ENCODE results near the gene MYOG.

DNA sequence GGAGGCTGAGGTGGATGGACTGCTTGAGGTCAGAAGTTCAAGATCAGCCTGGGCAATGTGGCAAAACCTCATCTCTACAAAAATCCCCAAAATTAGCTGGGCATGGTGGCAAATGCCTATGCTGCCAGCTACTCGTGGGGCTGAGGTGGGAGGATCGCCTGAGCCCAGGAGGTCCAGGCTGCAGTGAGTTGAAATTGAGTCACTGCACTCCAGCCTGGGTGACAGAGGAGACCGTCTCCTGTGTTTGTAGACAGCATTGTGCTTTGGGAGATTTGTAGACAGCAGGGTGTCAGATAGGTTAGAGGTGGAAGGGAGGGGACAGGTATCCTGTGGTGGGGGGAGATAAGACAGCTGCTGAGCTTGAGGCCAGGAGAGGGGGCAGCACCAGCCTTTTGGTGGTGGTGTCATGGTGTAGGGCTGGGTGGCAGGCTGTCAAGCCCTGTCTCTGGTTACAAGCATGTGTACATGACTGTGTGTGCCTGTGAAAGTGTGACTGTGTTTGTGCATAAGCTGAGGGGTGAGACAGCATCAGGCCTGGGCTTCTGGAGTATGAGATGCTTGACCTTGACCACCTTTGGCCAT is 44.4 kb downstream of the MYOG start:
- TF ChIP-seq POLR2AphosphoS5 (IDR thresholded peaks at IDR 0.05; ENCODE audit: low read depth) (no peak), CTCF (conservative IDR thresholded peaks at IDR 0.05; ENCODE audit: low read depth in 2 of 2) (no peak), EZH2phosphoT487 (IDR thresholded peaks at IDR 0.05; ENCODE audit: unreplicated experiment) (no peak), EZH2 (IDR thresholded peaks at IDR 0.05; ENCODE audit: low read depth, unreplicated experiment) (no peak), ZNF462 (CRISPR knock-in tag; IDR thresholded peaks at IDR 0.05) (no peak), REST (IDR thresholded peaks at IDR 0.05; ENCODE audit: unreplicated experiment) (no peak), CREB1 (CRISPR knock-in tag; IDR thresholded peaks at IDR 0.05; ENCODE audit: low read depth) (no peak), STAT1 (IDR thresholded peaks at IDR 0.05; ENCODE audit: unreplicated experiment) (no peak), NANOG (IDR thresholded peaks at IDR 0.05; ENCODE audit: borderline replicate concordance) (no peak)
